SK-N-SH (cell line): ENCODE measurements around the gene CDC42SE2. TPM values are rescaled to one million over a fixed set of nuclear protein-coding genes. Genes with fewer than 3 reads are reported as not detected.

ENCODE experiments used
- CTCF ChIA-PET: fragments of 300-600, 350-600 bp; formaldehyde crosslinking; extraction: SDS; loops from one replicate; lab custom pipeline; 2021; lab: Yijun Ruan, JAX
- POLR2A ChIA-PET: fragments of 350-600 bp; sonication (Branson Sonifier 250); formaldehyde crosslinking; extraction: SDS; loops from one replicate; lab custom pipeline; 2020; ENCODE audit warnings: antibody characterized with exemption, inconsistent platforms; lab: Yijun Ruan, JAX
- DNase-seq: peaks from one replicate; pipeline ENCODE4 v3.0.0; 2012
- H2AFZ ChIP-seq: fragments of 200-600 bp; sonication (generic); 2 replicates; pipeline ENCODE4 v1.8.1; 2016; ENCODE audit warnings: antibody characterized with exemption, mild to moderate bottlenecking, low read depth
- H3F3A ChIP-seq: fragments of 200-600 bp; sonication (generic); replicated peaks from 2 replicates; pipeline ENCODE3; 2016; ENCODE audit warnings: antibody characterized with exemption, mild to moderate bottlenecking; ENCODE audit not compliant: insufficient read depth
- H3K27ac ChIP-seq, 2 experiments: fragments of 200-500 bp in 1 of 2; fragments of 200-600 bp in 1 of 2; sonication (Bioruptor generic) in 1 of 2; sonication (generic), shearing (Covaris generic) in 1 of 2; 2 replicates each; pipeline versions ENCODE4 v1.5.1 to v1.6.1; 2014 to 2016; ENCODE audit warnings: low read depth in 2 of 2, inconsistent platforms in 1 of 2, low read length in 1 of 2, mild to moderate bottlenecking in 1 of 2, mixed read lengths in 1 of 2
- H3K27me3 ChIP-seq: fragments of 200-600 bp; sonication (generic), shearing (Covaris generic); 2 replicates; pipeline ENCODE4 v1.6.1; 2016; ENCODE audit warnings: mixed run types; ENCODE audit not compliant: insufficient read depth
- H3K36me3 ChIP-seq, 2 experiments: fragments of 200-500 bp in 1 of 2; fragments of 200-600 bp in 1 of 2; sonication (Bioruptor generic) in 1 of 2; sonication (generic) in 1 of 2; replicated peaks in 1 of 2; 2 replicates each; pipeline versions ENCODE3 to v1.5.1; 2014 to 2016; ENCODE audit warnings: low read length in 1 of 2, mild to moderate bottlenecking in 1 of 2; ENCODE audit not compliant: insufficient read depth in 2 of 2, control insufficient read depth in 1 of 2
- H3K4me1 ChIP-seq, 2 experiments: fragments of 200-500 bp in 1 of 2; fragments of 200-600 bp in 1 of 2; sonication (Bioruptor generic) in 1 of 2; sonication (generic), shearing (Covaris generic) in 1 of 2; 2 replicates each; pipeline versions ENCODE4 v1.5.1 to v1.6.1; 2014 to 2016; ENCODE audit warnings: low read depth in 1 of 2, low read length in 1 of 2, mixed run types in 1 of 2; ENCODE audit not compliant: insufficient read depth in 2 of 2, control insufficient read depth in 1 of 2
- H3K4me2 ChIP-seq: fragments of 200-600 bp; sonication (generic), shearing (Covaris generic); 2 replicates; pipeline ENCODE4 v1.6.1; 2017; ENCODE audit warnings: mixed run types
- H3K4me3 ChIP-seq, 2 experiments: fragments of 200-500 bp in 1 of 2; fragments of 200-600 bp in 1 of 2; sonication (Bioruptor generic) in 1 of 2; sonication (generic), shearing (Covaris generic) in 1 of 2; 2 replicates each; pipeline versions ENCODE4 v1.5.1 to v1.8.1; 2014 to 2016; ENCODE audit warnings: low read depth in 2 of 2, inconsistent platforms in 1 of 2, low read length in 1 of 2, mild to moderate bottlenecking in 1 of 2, mixed read lengths in 1 of 2, moderate library complexity in 1 of 2
- H3K79me2 ChIP-seq: fragments of 200-600 bp; sonication (generic); 2 replicates; pipeline ENCODE4 v1.8.1; 2017; ENCODE audit warnings: mild to moderate bottlenecking; ENCODE audit not compliant: insufficient read depth
- H3K9ac ChIP-seq: fragments of 200-600 bp; sonication (generic); 2 replicates; pipeline ENCODE4 v1.6.1; 2017; ENCODE audit warnings: mixed run types
- H3K9me2 ChIP-seq: fragments of 200-600 bp; sonication (generic); 2 replicates; pipeline ENCODE4 v1.6.1; 2017; ENCODE audit warnings: mixed run types
- H3K9me3 ChIP-seq: fragments of 200-600 bp; sonication (generic); 2 replicates; pipeline ENCODE4 v1.6.1; 2017; ENCODE audit warnings: mixed run types, mild to moderate bottlenecking, moderate library complexity
- H4K20me1 ChIP-seq: fragments of 200-600 bp; sonication (generic); 2 replicates; pipeline ENCODE4 v1.6.1; 2017; ENCODE audit warnings: mild to moderate bottlenecking, mixed run types; ENCODE audit not compliant: insufficient read depth
- CHD2 ChIP-seq: fragments of 150-350 bp; IDR thresholded peaks from 2 replicates; pipeline ENCODE4 v1.6.1; 2018; ENCODE audit warnings: low read length; ENCODE audit not compliant: partially characterized antibody
- FOXM1 ChIP-seq: IDR thresholded peaks from 2 replicates; pipeline ENCODE4 v1.4.0; 2012; ENCODE audit warnings: low read depth, mild to moderate bottlenecking
- GATA2 ChIP-seq: sonication (generic); formaldehyde crosslinking; IDR thresholded peaks from 2 replicates; pipeline ENCODE4 v1.5.0; 2020; ENCODE audit warnings: mild to moderate bottlenecking, missing genetic modification reagents
- IRF3 ChIP-seq: fragments of 150-350 bp; IDR thresholded peaks from 2 replicates; pipeline ENCODE4 v1.6.1; 2016; ENCODE audit warnings: mild to moderate bottlenecking, low read depth, low read length
- JUND ChIP-seq: IDR thresholded peaks from 2 replicates; pipeline ENCODE4 v1.4.0; 2012
- NFIC ChIP-seq: IDR thresholded peaks from 2 replicates; pipeline ENCODE4 v1.4.0; 2012; ENCODE audit warnings: borderline replicate concordance
- POLR2AphosphoS5 ChIP-seq: IDR thresholded peaks from 2 replicates; pipeline ENCODE4 v1.6.1; 2012; ENCODE audit warnings: low read depth, low read length
- RCOR1 ChIP-seq: fragments of 150-350 bp; IDR thresholded peaks from 2 replicates; pipeline ENCODE4 v1.6.1; 2017; ENCODE audit warnings: antibody characterized with exemption, low read length
- RXRA ChIP-seq: IDR thresholded peaks from 2 replicates; pipeline ENCODE4 v1.4.0; 2012; ENCODE audit warnings: low read depth, mild to moderate bottlenecking, borderline replicate concordance
- SIN3A ChIP-seq: IDR thresholded peaks from 2 replicates; pipeline ENCODE4 v1.6.1; 2012; ENCODE audit warnings: low read depth, mild to moderate bottlenecking, low read length, moderate library complexity, borderline replicate concordance
- SMC3 ChIP-seq: IDR thresholded peaks from 2 replicates; pipeline ENCODE4 v1.6.1; 2012; ENCODE audit warnings: low read depth, low read length, improper control_type of control experiment
- USF1 ChIP-seq: IDR thresholded peaks from 2 replicates; pipeline ENCODE4 v1.4.0; 2012; ENCODE audit warnings: low read depth, borderline replicate concordance
- YY1 ChIP-seq: IDR thresholded peaks from 2 replicates; pipeline ENCODE4 v1.4.0; 2012; ENCODE audit warnings: low read depth, mild to moderate bottlenecking
- WGBS: methylation state at CpG from one replicate; pipeline ENCODE4 v1.1.6; 2017; ENCODE audit warnings: low lambda C conversion rate; 5-methylcytosine and 5-hydroxymethylcytosine counted together
- polyA plus RNA-seq, 3 experiments: library from polyadenylated mRNA; depleted of rRNA; stranded (reverse); fragments of >200 nt; gene quantifications; 2 replicates each; pipeline ENCODE4 v1.2.3, GENCODE V29; 2012
- TF ChIP-seq, protein P1 (sequence below): IDR thresholded peaks from 2 replicates; pipeline ENCODE4 v1.6.1; 2012; ENCODE audit warnings: mild to moderate bottlenecking, low read depth, low read length, moderate library complexity
- TF ChIP-seq, protein P2 (sequence below): IDR thresholded peaks from 2 replicates; pipeline ENCODE4; 2012
- TF ChIP-seq, protein P3 (sequence below): IDR thresholded peaks from 2 replicates; pipeline ENCODE4 v1.4.0; 2012; ENCODE audit warnings: low read depth

The CDC42SE2 gene
- polyA plus RNA-seq, 1 of the 3 experiments (the other 2 are of a cell fraction) = 8.6 TPM

DNA sequence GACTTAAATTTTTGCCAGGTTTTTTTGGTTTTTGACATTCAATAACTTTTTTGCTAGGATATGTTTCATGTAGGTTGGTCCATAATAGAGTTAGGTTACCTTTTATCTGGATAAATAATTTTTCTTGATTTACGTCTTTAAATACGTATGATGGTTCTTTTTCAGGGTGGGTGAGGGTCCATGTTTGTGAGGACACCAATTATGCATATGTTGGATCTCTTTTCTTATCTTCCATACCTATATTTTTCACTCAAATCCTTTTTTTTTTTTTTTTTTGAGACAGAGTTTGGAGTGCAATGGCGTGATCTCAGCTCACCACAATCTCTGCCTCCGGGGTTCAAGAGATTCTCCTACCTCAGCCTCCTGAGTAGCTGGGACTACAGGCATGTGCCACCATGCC lies 17.3 kb upstream of the CDC42SE2 start:
- DNase-seq = no peak
- H3K4me2 ChIP-seq = no peak overlapping the region

GRCh38 chr5:131250751-131251475 lies 12.9 kb upstream of the CDC42SE2 start:
- H3K4me1 ChIP-seq = no peaks in the 10 kb centered on the region
- no peaks in the 10 kb centered on the region for H4K20me1 ChIP-seq
- H3K79me2 ChIP-seq = no peaks in the 10 kb centered on the region; the same call in 1 of the 2 replicates
- no peaks in the 10 kb centered on the region for H3K9me2 ChIP-seq
- H3K27me3 ChIP-seq = no peaks in the 10 kb centered on the region
- H3K36me3 ChIP-seq = peaks cover 0 to 3% of the 10 kb centered on the region in 2 experiments
- no peak overlapping the region for H2AFZ ChIP-seq
- DNase-seq = no peak
- CTCF ChIA-PET = interaction anchor here (0.9 to 1.4 kb wide), 3 partner anchors 12 to 132 kb away, joined by 3 read pairs; no protein-coding TSS in a partner anchor
- peaks cover 3% of the 10 kb centered on the region for H3F3A ChIP-seq
- no peak overlapping the region for H3K4me3 ChIP-seq
- no peaks in the 10 kb centered on the region for H3K9me3 ChIP-seq
- no peak overlapping the region for H3K4me2 ChIP-seq
- no peak overlapping the region for H3K9ac ChIP-seq
- WGBS = 90% methylated on average over 3 of the region's 3 CpGs
- no peak overlapping the region for H3K27ac ChIP-seq
- POLR2A ChIA-PET = no interaction called here
- TF ChIP-seq, protein P1, sequence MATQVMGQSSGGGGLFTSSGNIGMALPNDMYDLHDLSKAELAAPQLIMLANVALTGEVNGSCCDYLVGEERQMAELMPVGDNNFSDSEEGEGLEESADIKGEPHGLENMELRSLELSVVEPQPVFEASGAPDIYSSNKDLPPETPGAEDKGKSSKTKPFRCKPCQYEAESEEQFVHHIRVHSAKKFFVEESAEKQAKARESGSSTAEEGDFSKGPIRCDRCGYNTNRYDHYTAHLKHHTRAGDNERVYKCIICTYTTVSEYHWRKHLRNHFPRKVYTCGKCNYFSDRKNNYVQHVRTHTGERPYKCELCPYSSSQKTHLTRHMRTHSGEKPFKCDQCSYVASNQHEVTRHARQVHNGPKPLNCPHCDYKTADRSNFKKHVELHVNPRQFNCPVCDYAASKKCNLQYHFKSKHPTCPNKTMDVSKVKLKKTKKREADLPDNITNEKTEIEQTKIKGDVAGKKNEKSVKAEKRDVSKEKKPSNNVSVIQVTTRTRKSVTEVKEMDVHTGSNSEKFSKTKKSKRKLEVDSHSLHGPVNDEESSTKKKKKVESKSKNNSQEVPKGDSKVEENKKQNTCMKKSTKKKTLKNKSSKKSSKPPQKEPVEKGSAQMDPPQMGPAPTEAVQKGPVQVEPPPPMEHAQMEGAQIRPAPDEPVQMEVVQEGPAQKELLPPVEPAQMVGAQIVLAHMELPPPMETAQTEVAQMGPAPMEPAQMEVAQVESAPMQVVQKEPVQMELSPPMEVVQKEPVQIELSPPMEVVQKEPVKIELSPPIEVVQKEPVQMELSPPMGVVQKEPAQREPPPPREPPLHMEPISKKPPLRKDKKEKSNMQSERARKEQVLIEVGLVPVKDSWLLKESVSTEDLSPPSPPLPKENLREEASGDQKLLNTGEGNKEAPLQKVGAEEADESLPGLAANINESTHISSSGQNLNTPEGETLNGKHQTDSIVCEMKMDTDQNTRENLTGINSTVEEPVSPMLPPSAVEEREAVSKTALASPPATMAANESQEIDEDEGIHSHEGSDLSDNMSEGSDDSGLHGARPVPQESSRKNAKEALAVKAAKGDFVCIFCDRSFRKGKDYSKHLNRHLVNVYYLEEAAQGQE = no peak
- TF ChIP-seq CHD2 (no peak), SIN3A (no peak), YY1 (no peak), SMC3 (no peak), FOXM1 (no peak), NFIC (no peak)
- TF ChIP-seq, protein P2, sequence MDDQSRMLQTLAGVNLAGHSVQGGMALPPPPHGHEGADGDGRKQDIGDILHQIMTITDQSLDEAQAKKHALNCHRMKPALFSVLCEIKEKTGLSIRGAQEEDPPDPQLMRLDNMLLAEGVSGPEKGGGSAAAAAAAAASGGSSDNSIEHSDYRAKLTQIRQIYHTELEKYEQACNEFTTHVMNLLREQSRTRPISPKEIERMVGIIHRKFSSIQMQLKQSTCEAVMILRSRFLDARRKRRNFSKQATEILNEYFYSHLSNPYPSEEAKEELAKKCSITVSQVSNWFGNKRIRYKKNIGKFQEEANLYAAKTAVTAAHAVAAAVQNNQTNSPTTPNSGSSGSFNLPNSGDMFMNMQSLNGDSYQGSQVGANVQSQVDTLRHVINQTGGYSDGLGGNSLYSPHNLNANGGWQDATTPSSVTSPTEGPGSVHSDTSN = no peak

More for the DNA sequence above, 17.3 kb upstream of the CDC42SE2 start:
- H3K9me2 ChIP-seq = no peaks in the 10 kb centered on the region
- H2AFZ ChIP-seq = no peak overlapping the region
- no peaks in the 10 kb centered on the region for H3K79me2 ChIP-seq
- no peaks in the 10 kb centered on the region for H3K4me1 ChIP-seq
- H3K27me3 ChIP-seq = no peaks in the 10 kb centered on the region
- peaks cover 18% of the 10 kb centered on the region for H3F3A ChIP-seq
- no peak overlapping the region for H3K4me3 ChIP-seq
- no peaks in the 10 kb centered on the region for H3K9me3 ChIP-seq
- WGBS = 64% methylated on average over 4 of the region's 4 CpGs
- H4K20me1 ChIP-seq = no peaks in the 10 kb centered on the region
- H3K36me3 ChIP-seq = peaks cover 0 to 3% of the 10 kb centered on the region in 2 experiments
- TF ChIP-seq RCOR1 (no peak), POLR2AphosphoS5 (no peak), FOXM1 (no peak), SMC3 (no peak), USF1 (no peak), GATA2 (CRISPR knock-in tag) (no peak), SIN3A (no peak), IRF3 (no peak), JUND (no peak), RXRA (no peak)
- TF ChIP-seq, protein P3, sequence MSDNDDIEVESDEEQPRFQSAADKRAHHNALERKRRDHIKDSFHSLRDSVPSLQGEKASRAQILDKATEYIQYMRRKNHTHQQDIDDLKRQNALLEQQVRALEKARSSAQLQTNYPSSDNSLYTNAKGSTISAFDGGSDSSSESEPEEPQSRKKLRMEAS = no peak
- no peak overlapping the region for H3K9ac ChIP-seq
- ChIA-PET POLR2A (no interaction called here), CTCF (interaction anchor here (1.1 kb wide), 1 partner anchor 135 kb away, joined by 4 read pairs; no protein-coding TSS in a partner anchor)
- H3K27ac ChIP-seq = no peak overlapping the region
